HepG2 (cell line): ENCODE results near the gene PKLR. TPM values are rescaled to one million over a fixed set of nuclear protein-coding genes. Genes with fewer than 3 reads are reported as not detected.

Experiments used
- CHCHD3 ChIP-seq: sonication (generic); formaldehyde crosslinking; IDR thresholded peaks from 2 replicates; pipeline ENCODE4 v1.8.0; 2022; ENCODE audit warnings: mild to moderate bottlenecking, missing genetic modification reagents, moderate library complexity
- EED ChIP-seq: sonication (generic); formaldehyde crosslinking; IDR thresholded peaks from 2 replicates; pipeline ENCODE4 v1.5.0; 2020; ENCODE audit warnings: mild to moderate bottlenecking, missing genetic modification reagents
- ELF4 ChIP-seq: sonication (generic); formaldehyde crosslinking; IDR thresholded peaks from 2 replicates; pipeline ENCODE4 v1.5.0; 2020; ENCODE audit warnings: missing genetic modification reagents, mild to moderate bottlenecking, moderate library complexity, borderline replicate concordance
- FOXA1 ChIP-seq, 2 experiments: fragments of 450-650 bp in 1 of 2; sonication (generic) in 1 of 2; formaldehyde crosslinking in 1 of 2; IDR thresholded peaks; 2 replicates each; pipeline versions ENCODE4 v1.4.0 to v1.6.1; 2016 to 2020; ENCODE audit warnings: missing genetic modification reagents in 1 of 2
- FOXO1 ChIP-seq: sonication (generic); formaldehyde crosslinking; IDR thresholded peaks from 2 replicates; pipeline ENCODE4 v1.4.0; 2020; ENCODE audit warnings: missing genetic modification reagents
- HOXA9 ChIP-seq: sonication (generic); formaldehyde crosslinking; IDR thresholded peaks from 2 replicates; pipeline ENCODE4 v1.8.1; 2022; ENCODE audit warnings: missing genetic modification reagents, mild to moderate bottlenecking, moderate library complexity, borderline replicate concordance
- KMT2B ChIP-seq: IDR thresholded peaks from 2 replicates; pipeline ENCODE4 v1.6.1; 2016; ENCODE audit warnings: missing genetic modification reagents, missing compliant biosample characterization
- MAFF ChIP-seq: IDR thresholded peaks from 2 replicates; pipeline ENCODE4 v1.6.1; 2011; ENCODE audit warnings: low read depth, low read length, improper control_type of control experiment
- MXI1 ChIP-seq: IDR thresholded peaks from 3 replicates; pipeline ENCODE4 v1.6.1; 2012; ENCODE audit warnings: low read depth, low read length, inconsistent platforms, borderline replicate concordance
- PCBP1 ChIP-seq: fragments of 200-400 bp; formaldehyde crosslinking; IDR thresholded peaks from 2 replicates; pipeline ENCODE4 v1.6.1; 2017; ENCODE audit warnings: mild to moderate bottlenecking, low read depth, low read length, borderline replicate concordance
- PRMT3 ChIP-seq: sonication (generic); formaldehyde crosslinking; IDR thresholded peaks from 2 replicates; pipeline ENCODE4 v1.8.1; 2022; ENCODE audit warnings: low read depth, mild to moderate bottlenecking, moderate library complexity, missing genetic modification reagents, borderline replicate concordance
- PTBP1 ChIP-seq: fragments of 200-400 bp; formaldehyde crosslinking; IDR thresholded peaks from 2 replicates; pipeline ENCODE4 v1.6.1; 2018; ENCODE audit warnings: low read length, low read depth; ENCODE audit not compliant: poor library complexity, severe bottlenecking
- SNAPC2 ChIP-seq: sonication (generic); formaldehyde crosslinking; IDR thresholded peaks from 2 replicates; pipeline ENCODE4 v1.8.1; 2022; ENCODE audit warnings: mild to moderate bottlenecking, missing genetic modification reagents
- ZNF230 ChIP-seq: sonication (generic); formaldehyde crosslinking; IDR thresholded peaks from 2 replicates; pipeline ENCODE4 v1.4.0; 2020; ENCODE audit warnings: mild to moderate bottlenecking, missing genetic modification reagents
- ZNF232 ChIP-seq: sonication (generic); formaldehyde crosslinking; IDR thresholded peaks from 2 replicates; pipeline ENCODE4 v1.4.0; 2020; ENCODE audit warnings: missing genetic modification reagents, borderline replicate concordance
- ZNF329 ChIP-seq: sonication (generic); formaldehyde crosslinking; IDR thresholded peaks from 2 replicates; pipeline ENCODE4 v1.9.0; 2021; ENCODE audit warnings: low read depth, mild to moderate bottlenecking, missing genetic modification reagents
- ZNF354B ChIP-seq: sonication (generic); formaldehyde crosslinking; IDR thresholded peaks from 2 replicates; pipeline ENCODE4 v1.8.0; 2022; ENCODE audit warnings: mild to moderate bottlenecking, missing genetic modification reagents
- polyA plus RNA-seq, 8 experiments: library from polyadenylated mRNA; depleted of rRNA in 3 of 8; stranded (reverse) in 7 of 8; unstranded in 1 of 8; fragments of >200 nt; fragmentation: Illumina TruSeq in 4 of 8; extraction: Trizol in 4 of 8; gene quantifications; 2 replicates each; pipeline versions ENCODE4 v1.2.1 to v1.2.3, GENCODE V29; 2011 to 2016; ENCODE audit warnings: low read depth in 4 of 8, missing spikeins in 1 of 8, mixed read lengths in 1 of 8; ENCODE audit not compliant: insufficient read depth in 1 of 8
- total RNA-seq, 5 experiments: library from RNA; depleted of rRNA; stranded (reverse); fragments of >200 nt; fragmentation: Illumina TruSeq; extraction: Trizol; gene quantifications; 2 replicates each; pipeline ENCODE4 v1.2.3, GENCODE V29; 2016; ENCODE audit warnings: low read depth in 1 of 5
- TF ChIP-seq, protein P1 (sequence below): sonication (generic); formaldehyde crosslinking; IDR thresholded peaks from 2 replicates; pipeline ENCODE4 v1.4.0; 2020; ENCODE audit warnings: mild to moderate bottlenecking, missing genetic modification reagents
- TF ChIP-seq, protein P2 (sequence below): sonication (generic); formaldehyde crosslinking; IDR thresholded peaks from 2 replicates; pipeline ENCODE4 v1.9.0; 2021; ENCODE audit warnings: missing genetic modification reagents, borderline replicate concordance
- TF ChIP-seq, protein P3 (sequence below): IDR thresholded peaks from 2 replicates; pipeline ENCODE4 v1.6.1; 2016; ENCODE audit warnings: missing genetic modification reagents, missing compliant biosample characterization
- TF ChIP-seq, protein P4 (sequence below): IDR thresholded peaks from 2 replicates; pipeline ENCODE4 v1.6.1; 2016; ENCODE audit warnings: mild to moderate bottlenecking
- TF ChIP-seq, protein P5 (sequence below): sonication (generic); formaldehyde crosslinking; IDR thresholded peaks from 2 replicates; pipeline ENCODE4 v1.4.0; 2020; ENCODE audit warnings: mild to moderate bottlenecking, missing genetic modification reagents, borderline replicate concordance

Gene PKLR
- total and polyA plus RNA-seq, 2 of the 13 experiments (the other 11 are each of a cell fraction or from before 2014, with no cell fraction given): 10.3 to 29.3 TPM

DNA sequence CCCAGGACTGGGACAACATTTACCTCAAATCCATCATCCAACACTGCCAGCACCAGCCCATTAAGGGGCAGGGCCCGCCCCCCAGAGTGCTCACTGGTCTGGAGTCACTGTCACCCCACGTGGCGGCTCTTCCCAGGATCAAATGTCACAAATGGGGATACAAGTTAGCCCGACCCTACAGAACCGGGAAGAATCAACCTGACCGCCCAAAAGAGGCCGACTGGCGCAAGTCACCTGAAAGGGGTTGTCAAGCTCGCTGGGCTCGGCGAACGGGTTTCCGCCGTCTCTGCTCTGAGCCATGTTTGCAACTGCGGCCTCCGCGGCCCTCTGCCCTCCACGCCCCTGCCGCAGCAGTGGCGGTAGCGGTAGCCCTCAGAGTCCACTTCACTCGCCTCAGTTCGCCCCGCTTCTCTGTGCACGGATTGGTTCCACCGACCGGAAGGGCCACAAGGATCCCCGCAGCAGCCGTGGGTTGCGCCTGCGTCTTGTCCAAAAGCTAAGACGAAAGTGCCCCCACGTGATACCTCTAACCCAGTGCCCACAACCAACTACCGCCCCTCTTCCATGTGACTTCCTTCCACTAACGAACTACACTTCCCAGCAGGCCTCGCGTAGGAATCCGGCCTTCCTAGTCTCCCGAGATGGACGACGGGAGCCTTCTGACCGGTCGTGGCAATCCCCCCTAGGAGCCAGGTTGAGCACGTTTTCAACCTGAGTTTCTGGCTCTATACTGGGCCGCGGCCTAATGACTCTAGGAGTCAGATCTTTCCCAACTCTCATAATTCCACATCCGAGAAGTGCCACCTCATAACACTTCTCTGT lies 39.2 kb downstream of the PKLR start, which contains the start of gene SCAMP3 (continued):
- TF ChIP-seq, protein P1, sequence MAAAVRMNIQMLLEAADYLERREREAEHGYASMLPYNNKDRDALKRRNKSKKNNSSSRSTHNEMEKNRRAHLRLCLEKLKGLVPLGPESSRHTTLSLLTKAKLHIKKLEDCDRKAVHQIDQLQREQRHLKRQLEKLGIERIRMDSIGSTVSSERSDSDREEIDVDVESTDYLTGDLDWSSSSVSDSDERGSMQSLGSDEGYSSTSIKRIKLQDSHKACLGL (CRISPR knock-in tag): peak; percentile 93
- TF ChIP-seq MXI1 (peak; percentile 92; the same call in 2 of the 3 replicates), EED (CRISPR knock-in tag) (no peak), FOXO1 (CRISPR knock-in tag) (0 out of 2 replicates have a peak, but pooled peaks have one; percentile 18), HOXA9 (CRISPR knock-in tag) (no peak), PRMT3 (CRISPR knock-in tag) (peak; percentile 66; the same call in 1 of the 2 replicates), ZNF232 (CRISPR knock-in tag) (no peak; the same call in 1 of the 2 replicates), PTBP1 (no peak), ELF4 (CRISPR knock-in tag) (no peak), ZNF354B (0 out of 2 replicates have a peak, but pooled peaks have one; percentile 38), PCBP1 (no peak), SNAPC2 (CRISPR knock-in tag) (no peak), MAFF (no peak; the same call in 1 of the 2 replicates), ZNF329 (CRISPR knock-in tag) (0 out of 2 replicates have a peak, but pooled peaks have one; percentile 45), KMT2B (CRISPR knock-in tag) (peak; percentile 62), CHCHD3 (CRISPR knock-in tag) (no peak), FOXA1 (IDR thresholded peaks at IDR 0.05) (no peak), FOXA1 (CRISPR knock-in tag; IDR thresholded peaks at IDR 0.05) (no peak), ZNF230 (0 out of 2 replicates have a peak, but pooled peaks have one; percentile 73)
- TF ChIP-seq, protein P2, sequence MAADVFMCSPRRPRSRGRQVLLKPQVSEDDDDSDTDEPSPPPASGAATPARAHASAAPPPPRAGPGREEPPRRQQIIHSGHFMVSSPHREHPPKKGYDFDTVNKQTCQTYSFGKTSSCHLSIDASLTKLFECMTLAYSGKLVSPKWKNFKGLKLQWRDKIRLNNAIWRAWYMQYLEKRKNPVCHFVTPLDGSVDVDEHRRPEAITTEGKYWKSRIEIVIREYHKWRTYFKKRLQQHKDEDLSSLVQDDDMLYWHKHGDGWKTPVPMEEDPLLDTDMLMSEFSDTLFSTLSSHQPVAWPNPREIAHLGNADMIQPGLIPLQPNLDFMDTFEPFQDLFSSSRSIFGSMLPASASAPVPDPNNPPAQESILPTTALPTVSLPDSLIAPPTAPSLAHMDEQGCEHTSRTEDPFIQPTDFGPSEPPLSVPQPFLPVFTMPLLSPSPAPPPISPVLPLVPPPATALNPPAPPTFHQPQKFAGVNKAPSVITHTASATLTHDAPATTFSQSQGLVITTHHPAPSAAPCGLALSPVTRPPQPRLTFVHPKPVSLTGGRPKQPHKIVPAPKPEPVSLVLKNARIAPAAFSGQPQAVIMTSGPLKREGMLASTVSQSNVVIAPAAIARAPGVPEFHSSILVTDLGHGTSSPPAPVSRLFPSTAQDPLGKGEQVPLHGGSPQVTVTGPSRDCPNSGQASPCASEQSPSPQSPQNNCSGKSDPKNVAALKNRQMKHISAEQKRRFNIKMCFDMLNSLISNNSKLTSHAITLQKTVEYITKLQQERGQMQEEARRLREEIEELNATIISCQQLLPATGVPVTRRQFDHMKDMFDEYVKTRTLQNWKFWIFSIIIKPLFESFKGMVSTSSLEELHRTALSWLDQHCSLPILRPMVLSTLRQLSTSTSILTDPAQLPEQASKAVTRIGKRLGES (CRISPR knock-in tag): no peak
- TF ChIP-seq, protein P3, sequence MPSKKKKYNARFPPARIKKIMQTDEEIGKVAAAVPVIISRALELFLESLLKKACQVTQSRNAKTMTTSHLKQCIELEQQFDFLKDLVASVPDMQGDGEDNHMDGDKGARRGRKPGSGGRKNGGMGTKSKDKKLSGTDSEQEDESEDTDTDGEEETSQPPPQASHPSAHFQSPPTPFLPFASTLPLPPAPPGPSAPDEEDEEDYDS (CRISPR knock-in tag): peak; percentile 62; the same call in 1 of the 2 replicates
- TF ChIP-seq, protein P4, sequence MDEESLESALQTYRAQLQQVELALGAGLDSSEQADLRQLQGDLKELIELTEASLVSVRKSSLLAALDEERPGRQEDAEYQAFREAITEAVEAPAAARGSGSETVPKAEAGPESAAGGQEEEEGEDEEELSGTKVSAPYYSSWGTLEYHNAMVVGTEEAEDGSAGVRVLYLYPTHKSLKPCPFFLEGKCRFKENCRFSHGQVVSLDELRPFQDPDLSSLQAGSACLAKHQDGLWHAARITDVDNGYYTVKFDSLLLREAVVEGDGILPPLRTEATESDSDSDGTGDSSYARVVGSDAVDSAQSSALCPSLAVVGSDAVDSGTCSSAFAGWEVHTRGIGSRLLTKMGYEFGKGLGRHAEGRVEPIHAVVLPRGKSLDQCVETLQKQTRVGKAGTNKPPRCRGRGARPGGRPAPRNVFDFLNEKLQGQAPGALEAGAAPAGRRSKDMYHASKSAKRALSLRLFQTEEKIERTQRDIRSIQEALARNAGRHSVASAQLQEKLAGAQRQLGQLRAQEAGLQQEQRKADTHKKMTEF (CRISPR knock-in tag): peak; percentile 85
- TF ChIP-seq, protein P5, sequence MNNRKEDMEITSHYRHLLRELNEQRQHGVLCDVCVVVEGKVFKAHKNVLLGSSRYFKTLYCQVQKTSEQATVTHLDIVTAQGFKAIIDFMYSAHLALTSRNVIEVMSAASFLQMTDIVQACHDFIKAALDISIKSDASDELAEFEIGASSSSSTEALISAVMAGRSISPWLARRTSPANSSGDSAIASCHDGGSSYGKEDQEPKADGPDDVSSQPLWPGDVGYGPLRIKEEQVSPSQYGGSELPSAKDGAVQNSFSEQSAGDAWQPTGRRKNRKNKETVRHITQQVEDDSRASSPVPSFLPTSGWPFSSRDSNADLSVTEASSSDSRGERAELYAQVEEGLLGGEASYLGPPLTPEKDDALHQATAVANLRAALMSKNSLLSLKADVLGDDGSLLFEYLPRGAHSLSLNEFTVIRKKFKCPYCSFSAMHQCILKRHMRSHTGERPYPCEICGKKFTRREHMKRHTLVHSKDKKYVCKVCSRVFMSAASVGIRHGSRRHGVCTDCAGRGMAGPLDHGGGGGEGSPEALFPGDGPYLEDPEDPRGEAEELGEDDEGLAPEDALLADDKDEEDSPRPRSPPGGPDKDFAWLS: no peak
